SW480 (cell line): ENCODE measurements around the gene NHERF2.
"Not testable (repeated sequence)": the region's sequence is repeated elsewhere in the genome, so short reads cannot be mapped to it uniquely, and the experiment has no call there.

Experiments
- DNase-seq: peaks from one replicate; pipeline ENCODE4 v3.0.0-alpha.2; 2016; ENCODE audit warnings: low spot score

Gene NHERF2

GRCh38 chr16:2028146-2028545 lies 1.4 kb downstream of the NHERF2 start:
- DNase-seq: no peak

- DNase-seq: no peak
These were observed 2.0 kb downstream of the NHERF2 start for GRCh38 chr16:2028620-2029220.

GRCh38 chr16:2029350-2029749 lies 2.6 kb downstream of the NHERF2 start:
- DNase-seq: no peak

GRCh38 chr16:2030036-2030435 lies 3.3 kb downstream of the NHERF2 start:
- no peak for DNase-seq

GRCh38 chr16:2031081-2031577 lies 4.4 kb downstream of the NHERF2 start:
- DNase-seq: no peak

- no peak for DNase-seq
These were observed 5.8 kb downstream of the NHERF2 start for GRCh38 chr16:2032285-2033056.

- DNase-seq: no peak
These were observed 6.6 kb downstream of the NHERF2 start for GRCh38 chr16:2033057-2033908.

- not testable (repeated sequence) for DNase-seq
These were observed 7.4 kb downstream of the NHERF2 start for GRCh38 chr16:2033909-2034695.

GRCh38 chr16:2034696-2035430 lies 8.2 kb downstream of the NHERF2 start:
- no peak for DNase-seq

- no peak for DNase-seq
These were observed 8.9 kb downstream of the NHERF2 start for GRCh38 chr16:2035431-2036199.

- DNase-seq: no peak
These were observed 9.7 kb downstream of the NHERF2 start for GRCh38 chr16:2036200-2036966.

GRCh38 chr16:2037115-2037514 lies 10.4 kb downstream of the NHERF2 start:
- no peak for DNase-seq

GRCh38 chr16:2037647-2038381 lies 11.1 kb downstream of the NHERF2 start:
- no peak for DNase-seq

- DNase-seq: no peak
These were observed 11.9 kb downstream of the NHERF2 start for GRCh38 chr16:2038382-2039231.

- peak; percentile 80 for DNase-seq
These were observed 12.8 kb downstream of the NHERF2 start for GRCh38 chr16:2039274-2040031.

- no peak for DNase-seq
These were observed 13.5 kb downstream of the NHERF2 start for GRCh38 chr16:2040041-2040786.
